ENCODE data around the gene NAXD.
"Not testable (repeated sequence)": the region's sequence is repeated elsewhere in the genome, so short reads cannot be mapped to it uniquely, and the experiment has no call there.

The NAXD gene

DNA sequence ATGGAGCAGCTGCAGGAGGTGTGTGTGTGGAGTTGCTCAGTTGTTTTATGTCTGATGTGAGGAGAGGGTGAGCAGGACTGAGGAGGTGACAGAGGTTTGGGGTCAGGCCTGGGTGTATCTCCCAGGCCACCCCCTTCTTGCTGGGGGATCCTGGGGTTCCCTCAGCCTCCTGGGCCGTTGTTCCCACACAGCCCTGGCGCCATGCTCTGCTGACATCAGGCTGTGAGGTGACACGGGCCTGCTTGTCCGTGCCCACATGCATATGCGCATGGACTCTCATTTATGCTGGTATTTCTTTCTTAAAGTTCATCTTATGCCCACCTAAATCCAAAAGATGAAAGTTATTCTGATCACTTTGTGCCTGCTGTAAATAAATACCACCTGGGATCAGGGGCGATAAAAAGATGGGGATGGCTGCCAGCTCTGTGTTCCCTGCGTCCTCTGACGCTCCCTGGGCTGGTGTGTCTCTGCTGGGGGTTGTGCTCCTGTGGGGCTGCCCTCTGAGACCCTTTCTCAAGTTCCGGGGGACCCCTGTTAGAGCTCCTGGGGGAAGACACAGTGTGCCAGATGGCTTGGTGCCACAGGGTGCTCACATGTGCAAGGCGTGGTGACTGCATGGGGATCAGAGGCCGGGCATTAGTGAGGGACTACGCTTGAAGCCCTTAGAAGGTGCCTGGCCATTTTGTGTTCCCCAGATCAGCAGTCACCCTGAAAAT is 12.6 kb downstream of the NAXD start:
- no peak for DNase-seq
- H3K27me3 ChIP-seq (replicated peaks; ENCODE audit: control insufficient read depth, insufficient read depth, low read length, poor library complexity, severe bottlenecking), result no peaks in the 10 kb centered on the region
- H3K4me1 ChIP-seq (ENCODE audit: control insufficient read depth, insufficient read depth, low read length, poor library complexity, severe bottlenecking), result peaks cover 3% of the 10 kb centered on the region
- H3K9me3 ChIP-seq (ENCODE audit: control insufficient read depth, low read length), result no peaks in the 10 kb centered on the region
- no peak overlapping the region for H3K27ac ChIP-seq (ENCODE audit: insufficient read depth, low read length, poor library complexity, severe bottlenecking)
- H3K4me3 ChIP-seq (ENCODE audit: insufficient read depth, low read depth, low read length, poor library complexity, severe bottlenecking), result no peak overlapping the region
- peaks cover 35% of the 10 kb centered on the region for H3K36me3 ChIP-seq (ENCODE audit: control insufficient read depth, insufficient read depth, low read length)

DNA sequence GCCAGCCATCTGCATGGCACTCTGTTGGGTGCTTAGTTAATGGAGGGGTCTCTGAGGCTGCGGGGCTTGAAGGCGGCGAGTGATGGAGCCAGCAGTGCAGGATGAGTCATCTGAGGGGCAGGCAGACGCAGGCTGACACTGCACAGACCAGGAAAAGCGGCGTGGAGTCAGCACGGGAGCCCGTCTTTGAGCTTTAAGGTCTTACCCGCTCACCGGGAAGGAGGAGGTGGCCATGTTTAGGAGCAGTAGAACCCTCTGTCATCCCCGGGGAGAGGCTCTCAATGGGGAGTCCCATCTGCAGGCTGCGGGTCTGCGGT is 13.1 kb downstream of the NAXD start:
- DNase-seq, result no peak
- peaks cover 32% of the 10 kb centered on the region for H3K36me3 ChIP-seq (ENCODE audit: control insufficient read depth, insufficient read depth, low read length)

DNA sequence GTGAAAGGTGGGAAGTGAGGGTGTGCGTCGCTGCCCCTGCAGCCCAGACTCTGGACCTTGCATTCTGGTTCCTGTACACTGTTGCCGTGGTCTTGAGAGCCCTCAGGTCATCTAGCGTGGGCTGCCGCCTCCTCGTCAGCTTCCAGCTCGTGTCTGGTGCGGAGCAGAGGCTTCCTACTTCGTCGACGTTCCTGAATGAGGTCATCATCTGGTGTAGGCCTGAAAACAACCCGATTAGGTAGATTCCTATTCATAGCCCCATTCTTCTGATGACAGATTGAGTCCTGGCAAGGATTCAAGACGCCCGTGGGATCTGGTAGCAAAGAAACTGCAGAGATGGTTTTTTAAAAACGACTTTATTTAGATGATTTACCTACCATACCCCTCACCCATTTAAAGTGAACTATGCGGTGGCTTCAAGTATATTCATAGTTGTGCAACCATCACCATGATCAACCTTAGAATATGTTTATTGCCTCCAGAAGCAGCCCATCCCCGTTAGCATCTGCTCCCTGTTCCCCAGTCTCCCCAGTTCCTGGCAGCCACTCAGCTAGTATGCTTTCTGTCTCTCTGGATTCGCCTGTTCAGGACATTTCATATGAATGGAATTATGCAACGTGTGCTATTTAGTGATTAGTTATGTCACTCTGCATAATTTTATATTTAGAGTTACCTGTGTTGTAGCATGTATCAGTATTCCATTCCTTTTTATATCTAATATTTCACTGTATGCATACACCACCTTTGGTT is 13.8 kb downstream of the NAXD start:
- peaks cover 36% of the 10 kb centered on the region for H3K36me3 ChIP-seq (ENCODE audit: control insufficient read depth, insufficient read depth, low read length)

More for the DNA sequence above, 13.1 kb downstream of the NAXD start:
- Histone ChIP-seq H3K27me3 (replicated peaks; ENCODE audit: control insufficient read depth, insufficient read depth, low read length, poor library complexity, severe bottlenecking) (no peaks in the 10 kb centered on the region), H3K4me3 (ENCODE audit: insufficient read depth, low read depth, low read length, poor library complexity, severe bottlenecking) (no peak overlapping the region), H3K4me1 (ENCODE audit: control insufficient read depth, insufficient read depth, low read length, poor library complexity, severe bottlenecking) (peaks cover 3% of the 10 kb centered on the region), H3K27ac (ENCODE audit: insufficient read depth, low read length, poor library complexity, severe bottlenecking) (no peak overlapping the region), H3K9me3 (ENCODE audit: control insufficient read depth, low read length) (no peaks in the 10 kb centered on the region)

DNA sequence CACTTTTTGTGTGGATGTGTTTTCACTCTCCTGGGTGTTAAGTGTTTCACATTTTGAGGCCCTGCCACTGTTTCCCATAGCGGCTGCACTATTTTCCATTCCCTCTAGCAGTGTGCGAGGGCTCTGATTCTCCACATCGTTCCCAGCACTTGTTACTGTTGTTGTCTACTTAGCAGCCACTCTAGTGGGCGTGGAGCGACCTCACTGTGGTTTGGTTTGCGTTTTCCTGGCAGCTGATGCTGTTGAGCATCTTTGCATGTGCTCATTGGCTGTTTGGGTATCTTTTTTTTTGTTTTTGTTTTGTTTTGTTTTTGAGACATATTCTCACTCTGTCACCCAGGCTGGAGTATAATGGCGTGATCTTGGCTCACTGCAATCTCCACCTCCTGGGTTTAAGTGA is 14.4 kb downstream of the NAXD start:
- peak in 1 of 3 donors; percentile 20 for DNase-seq
- Histone ChIP-seq H3K36me3 (ENCODE audit: control insufficient read depth, insufficient read depth, low read length) (peaks cover 37% of the 10 kb centered on the region), H3K4me3 (ENCODE audit: insufficient read depth, low read depth, low read length, poor library complexity, severe bottlenecking) (no peak overlapping the region)

More for the DNA sequence above, 13.8 kb downstream of the NAXD start:
- DNase-seq, result no peak
- no peaks in the 10 kb centered on the region for H3K27me3 ChIP-seq (replicated peaks; ENCODE audit: control insufficient read depth, insufficient read depth, low read length, poor library complexity, severe bottlenecking)
- no peak overlapping the region for H3K4me3 ChIP-seq (ENCODE audit: insufficient read depth, low read depth, low read length, poor library complexity, severe bottlenecking)
- H3K27ac ChIP-seq (ENCODE audit: insufficient read depth, low read length, poor library complexity, severe bottlenecking), result no peak overlapping the region
- H3K9me3 ChIP-seq (ENCODE audit: control insufficient read depth, low read length), result no peaks in the 10 kb centered on the region
- peaks cover 3% of the 10 kb centered on the region for H3K4me1 ChIP-seq (ENCODE audit: control insufficient read depth, insufficient read depth, low read length, poor library complexity, severe bottlenecking)

DNA sequence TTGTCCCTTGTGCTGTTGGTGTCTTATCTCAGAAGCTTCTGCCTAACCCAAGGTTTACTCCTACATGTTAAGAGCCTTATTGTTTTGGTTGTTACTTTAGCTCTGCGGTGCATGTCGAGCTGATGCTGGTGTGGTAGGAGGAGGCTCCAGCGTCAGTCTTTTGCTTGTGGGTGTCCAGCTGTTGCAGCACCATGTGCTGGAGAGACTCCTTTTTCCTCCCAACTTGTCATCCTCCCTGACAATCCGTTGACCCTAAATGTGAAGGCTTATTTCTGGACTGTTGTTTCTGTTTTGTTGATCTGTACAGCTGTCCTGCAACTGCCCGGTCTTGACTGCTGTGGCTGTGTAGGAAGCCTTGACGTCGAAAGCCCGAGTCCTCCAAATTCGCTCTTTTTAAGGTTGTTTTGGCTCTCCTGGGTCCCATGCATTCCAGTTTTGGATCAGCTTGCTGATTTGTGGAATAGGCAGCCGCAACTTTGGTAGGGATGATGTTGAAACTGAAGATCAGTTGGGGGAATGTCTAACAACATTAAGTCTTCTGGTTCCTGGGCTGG is 15.3 kb downstream of the NAXD start:
- H3K4me1 ChIP-seq (ENCODE audit: control insufficient read depth, insufficient read depth, low read length, poor library complexity, severe bottlenecking), result peaks cover 3% of the 10 kb centered on the region
- peaks cover 37% of the 10 kb centered on the region for H3K36me3 ChIP-seq (ENCODE audit: control insufficient read depth, insufficient read depth, low read length)
- DNase-seq, result no peak
- no peaks in the 10 kb centered on the region for H3K27me3 ChIP-seq (replicated peaks; ENCODE audit: control insufficient read depth, insufficient read depth, low read length, poor library complexity, severe bottlenecking)
- H3K4me3 ChIP-seq (ENCODE audit: insufficient read depth, low read depth, low read length, poor library complexity, severe bottlenecking), result no peak overlapping the region
- H3K27ac ChIP-seq (ENCODE audit: insufficient read depth, low read length, poor library complexity, severe bottlenecking), result no peak overlapping the region
- H3K9me3 ChIP-seq (ENCODE audit: control insufficient read depth, low read length), result no peaks in the 10 kb centered on the region

More for the DNA sequence above, 14.4 kb downstream of the NAXD start:
- Histone ChIP-seq H3K4me1 (ENCODE audit: control insufficient read depth, insufficient read depth, low read length, poor library complexity, severe bottlenecking) (peaks cover 3% of the 10 kb centered on the region), H3K9me3 (ENCODE audit: control insufficient read depth, low read length) (no peaks in the 10 kb centered on the region), H3K27me3 (replicated peaks; ENCODE audit: control insufficient read depth, insufficient read depth, low read length, poor library complexity, severe bottlenecking) (no peaks in the 10 kb centered on the region), H3K27ac (ENCODE audit: insufficient read depth, low read length, poor library complexity, severe bottlenecking) (no peak overlapping the region)

DNA sequence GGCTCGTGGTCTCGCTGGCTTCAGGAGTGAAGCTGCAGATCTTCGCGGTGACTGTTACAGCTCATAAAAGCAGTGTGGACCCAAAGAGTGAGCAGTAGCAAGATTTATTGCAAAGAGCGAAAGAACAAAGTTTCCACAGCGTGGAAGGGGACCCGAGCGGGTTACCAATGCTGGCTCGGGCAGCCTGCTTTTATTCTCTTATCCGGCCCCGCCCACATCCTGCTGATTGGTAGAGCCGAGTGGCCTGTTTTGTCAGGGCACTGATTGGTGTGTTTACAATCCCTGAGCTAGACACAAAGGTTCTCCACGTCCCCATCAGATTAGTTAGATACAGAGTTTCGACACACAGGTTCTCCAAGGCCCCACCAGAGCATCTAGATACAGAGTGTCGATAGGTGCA is 16.9 kb downstream of the NAXD start:
- H3K27ac ChIP-seq (ENCODE audit: insufficient read depth, low read length, poor library complexity, severe bottlenecking); H3K4me1 ChIP-seq (ENCODE audit: control insufficient read depth, insufficient read depth, low read length, poor library complexity, severe bottlenecking); DNase-seq; H3K9me3 ChIP-seq (ENCODE audit: control insufficient read depth, low read length); H3K27me3 ChIP-seq (replicated peaks; ENCODE audit: control insufficient read depth, insufficient read depth, low read length, poor library complexity, severe bottlenecking); H3K4me3 ChIP-seq (ENCODE audit: insufficient read depth, low read depth, low read length, poor library complexity, severe bottlenecking): not testable (repeated sequence)
- H3K36me3 ChIP-seq (ENCODE audit: control insufficient read depth, insufficient read depth, low read length), result peaks cover 48% of the 10 kb centered on the region

DNA sequence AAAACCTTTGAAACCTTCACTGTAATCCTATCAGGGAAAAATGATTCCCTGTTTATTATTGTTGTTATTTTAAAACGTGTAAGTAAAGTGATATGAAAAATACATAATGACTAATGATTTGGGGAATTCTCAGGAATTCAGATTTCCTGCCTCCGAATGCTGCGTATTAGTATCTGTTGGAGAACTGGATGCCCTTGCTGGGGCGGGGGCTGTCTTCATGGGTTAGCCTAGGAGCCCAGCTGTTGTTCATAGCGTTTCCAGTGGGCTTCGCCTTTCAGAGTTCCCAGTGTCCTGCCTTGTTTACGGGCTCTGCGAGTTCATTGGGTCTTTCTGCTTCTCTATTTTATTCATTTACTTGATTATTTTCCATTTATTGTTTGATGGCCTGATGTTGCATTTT is 18.4 kb downstream of the NAXD start:
- no peak overlapping the region for H3K27ac ChIP-seq (ENCODE audit: insufficient read depth, low read length, poor library complexity, severe bottlenecking)
- H3K4me3 ChIP-seq (ENCODE audit: insufficient read depth, low read depth, low read length, poor library complexity, severe bottlenecking), result no peak overlapping the region
- peaks cover 3% of the 10 kb centered on the region for H3K4me1 ChIP-seq (ENCODE audit: control insufficient read depth, insufficient read depth, low read length, poor library complexity, severe bottlenecking)
- peaks cover 51% of the 10 kb centered on the region for H3K36me3 ChIP-seq (ENCODE audit: control insufficient read depth, insufficient read depth, low read length)
- H3K27me3 ChIP-seq (replicated peaks; ENCODE audit: control insufficient read depth, insufficient read depth, low read length, poor library complexity, severe bottlenecking), result no peaks in the 10 kb centered on the region
- H3K9me3 ChIP-seq (ENCODE audit: control insufficient read depth, low read length), result no peaks in the 10 kb centered on the region
- no peak for DNase-seq

DNA sequence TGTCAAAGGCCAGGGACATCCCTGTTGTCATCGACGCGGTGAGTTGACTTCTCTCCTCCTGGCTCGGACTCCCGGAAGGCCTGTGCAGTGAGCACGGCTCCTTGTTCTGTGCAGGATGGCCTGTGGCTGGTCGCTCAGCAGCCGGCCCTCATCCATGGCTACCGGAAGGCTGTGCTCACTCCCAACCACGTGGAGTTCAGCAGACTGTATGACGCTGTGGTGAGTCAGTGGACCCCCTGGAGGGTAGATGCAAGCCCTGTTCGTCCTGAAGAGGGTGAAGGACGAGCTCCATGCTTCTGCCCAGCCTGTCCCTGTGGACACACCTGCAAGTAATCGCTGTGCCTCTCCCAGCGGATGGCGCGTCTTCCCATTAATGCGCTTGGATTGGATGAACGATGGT is 19.2 kb downstream of the NAXD start:
- H3K9me3 ChIP-seq (ENCODE audit: control insufficient read depth, low read length), result no peaks in the 10 kb centered on the region
- DNase-seq, result no peak
- H3K36me3 ChIP-seq (ENCODE audit: control insufficient read depth, insufficient read depth, low read length), result peaks cover 56% of the 10 kb centered on the region
- no peaks in the 10 kb centered on the region for H3K27me3 ChIP-seq (replicated peaks; ENCODE audit: control insufficient read depth, insufficient read depth, low read length, poor library complexity, severe bottlenecking)
- H3K4me3 ChIP-seq (ENCODE audit: insufficient read depth, low read depth, low read length, poor library complexity, severe bottlenecking), result no peak overlapping the region
- H3K4me1 ChIP-seq (ENCODE audit: control insufficient read depth, insufficient read depth, low read length, poor library complexity, severe bottlenecking), result peaks cover 3% of the 10 kb centered on the region
- no peak overlapping the region for H3K27ac ChIP-seq (ENCODE audit: insufficient read depth, low read length, poor library complexity, severe bottlenecking)

DNA sequence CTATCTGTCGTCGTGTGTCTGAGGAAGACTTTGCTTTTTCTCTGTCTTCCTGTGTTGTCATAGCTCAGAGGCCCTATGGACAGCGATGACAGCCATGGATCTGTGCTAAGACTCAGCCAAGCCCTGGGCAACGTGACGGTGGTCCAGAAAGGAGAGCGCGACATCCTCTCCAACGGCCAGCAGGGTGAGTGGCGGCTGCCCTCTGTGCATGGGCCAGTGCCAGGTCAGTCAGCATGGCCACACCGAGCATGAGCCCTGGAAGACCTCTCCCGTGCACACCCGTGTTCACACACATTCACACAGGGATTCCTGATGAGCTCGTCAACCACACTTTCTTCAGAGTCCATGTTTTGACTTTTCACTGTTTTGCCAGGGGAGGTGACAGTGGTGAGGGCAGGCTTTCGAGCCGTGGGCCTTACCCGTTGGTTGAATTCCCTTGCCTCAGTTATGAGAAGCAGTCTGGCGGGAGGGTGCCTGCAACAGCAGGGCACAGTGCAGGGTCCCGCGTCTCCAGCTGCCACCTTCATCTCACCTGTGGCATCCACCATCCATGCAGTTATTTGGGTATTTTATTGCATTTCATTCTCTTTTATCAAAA is 20.2 kb downstream of the NAXD start:
- no peak overlapping the region for H3K4me3 ChIP-seq (ENCODE audit: insufficient read depth, low read depth, low read length, poor library complexity, severe bottlenecking)
- H3K27me3 ChIP-seq (replicated peaks; ENCODE audit: control insufficient read depth, insufficient read depth, low read length, poor library complexity, severe bottlenecking), result no peaks in the 10 kb centered on the region
- no peaks in the 10 kb centered on the region for H3K9me3 ChIP-seq (ENCODE audit: control insufficient read depth, low read length)
- no peak for DNase-seq
- H3K27ac ChIP-seq (ENCODE audit: insufficient read depth, low read length, poor library complexity, severe bottlenecking), result no peak overlapping the region
- no peaks in the 10 kb centered on the region for H3K4me1 ChIP-seq (ENCODE audit: control insufficient read depth, insufficient read depth, low read length, poor library complexity, severe bottlenecking)
- peaks cover 61% of the 10 kb centered on the region for H3K36me3 ChIP-seq (ENCODE audit: control insufficient read depth, insufficient read depth, low read length)

DNA sequence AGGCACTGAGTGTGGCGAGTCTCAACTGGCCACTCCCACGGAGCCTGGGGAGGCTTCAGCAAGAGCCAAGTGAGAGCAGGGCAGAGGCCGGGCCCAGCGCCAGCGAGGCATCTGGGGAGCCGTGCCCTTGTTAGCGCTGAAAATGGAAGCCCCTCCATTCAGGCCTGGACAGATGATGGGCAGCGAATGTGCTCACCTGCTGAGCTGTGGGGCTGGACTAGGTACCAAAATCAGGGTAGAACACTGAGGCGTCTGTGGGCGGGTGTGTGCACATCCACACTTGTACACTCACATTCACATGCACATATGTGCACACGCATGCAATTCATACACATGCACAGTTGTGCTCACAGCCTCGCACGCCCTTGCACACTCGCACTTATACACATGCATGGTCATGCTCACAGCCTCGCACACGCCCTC is 20.7 kb downstream of the NAXD start:
- no peak for DNase-seq
- Histone ChIP-seq H3K27ac (ENCODE audit: insufficient read depth, low read length, poor library complexity, severe bottlenecking) (no peak overlapping the region), H3K36me3 (ENCODE audit: control insufficient read depth, insufficient read depth, low read length) (peaks cover 67% of the 10 kb centered on the region), H3K4me1 (ENCODE audit: control insufficient read depth, insufficient read depth, low read length, poor library complexity, severe bottlenecking) (no peaks in the 10 kb centered on the region), H3K9me3 (ENCODE audit: control insufficient read depth, low read length) (no peaks in the 10 kb centered on the region), H3K27me3 (replicated peaks; ENCODE audit: control insufficient read depth, insufficient read depth, low read length, poor library complexity, severe bottlenecking) (no peaks in the 10 kb centered on the region), H3K4me3 (ENCODE audit: insufficient read depth, low read depth, low read length, poor library complexity, severe bottlenecking) (no peak overlapping the region)

Data from effector memory CD4-positive, alpha-beta T cell (primary cell).